Neural cell (in vitro differentiated cells): Measurements from ENCODE around the gene STAG2.

Experiments used
- CTCF ChIP-seq: fragments of 450-650 bp; IDR thresholded peaks from 2 replicates; pipeline ENCODE4 v1.5.1; 2014; ENCODE audit warnings: antibody characterized with exemption, mild to moderate bottlenecking, moderate library complexity; ENCODE audit not compliant: poor library complexity, severe bottlenecking
- POLR2AphosphoS5 ChIP-seq: IDR thresholded peaks from 2 replicates; pipeline ENCODE4 v1.6.1; 2012
- SMC3 ChIP-seq: fragments of 450-650 bp; conservative IDR thresholded peaks from 2 replicates; pipeline ENCODE4 v1.6.1; 2014; ENCODE audit warnings: antibody characterized with exemption, mild to moderate bottlenecking, moderate library complexity; ENCODE audit not compliant: poor library complexity

- TF ChIP-seq CTCF: no peak
- TF ChIP-seq POLR2AphosphoS5: no peak
- no peak for TF ChIP-seq SMC3
These were observed 83.6 kb downstream of the STAG2 start for GRCh38 chrX:124045109-124045508.
